ENCODE results near the gene C1orf105.

DNA sequence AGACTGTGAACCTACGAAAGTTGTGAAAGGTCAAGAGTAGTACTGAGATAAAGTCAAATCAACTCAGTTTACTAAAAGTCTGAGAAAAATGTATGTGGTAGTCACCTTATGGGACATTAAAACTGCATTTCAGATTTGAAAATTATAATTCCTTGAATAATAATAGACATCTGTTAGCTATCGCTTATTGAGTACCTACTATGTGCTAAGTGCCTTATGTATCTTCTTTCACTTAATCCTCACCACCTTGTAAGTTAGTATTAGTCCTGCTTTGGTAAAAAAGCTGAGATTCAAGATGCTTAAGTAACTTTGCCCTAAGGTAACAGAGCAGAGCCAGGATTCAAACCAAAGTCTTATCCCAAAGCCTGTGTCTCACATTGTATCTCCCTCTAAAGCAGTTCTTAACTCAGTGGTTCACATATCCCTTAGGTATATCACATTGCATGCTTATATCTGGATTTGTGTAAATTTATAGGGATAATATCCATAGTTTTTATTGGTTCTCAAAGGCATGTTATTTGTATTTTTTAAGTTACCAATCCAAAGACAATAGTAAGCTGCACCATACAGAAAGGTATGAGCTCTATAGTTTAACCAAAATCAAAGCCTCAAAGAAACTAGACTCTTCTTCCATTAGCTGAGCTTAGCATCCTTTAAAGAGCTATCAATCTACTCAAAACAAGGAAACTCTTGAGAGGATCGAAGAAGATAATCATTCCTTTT lies 22.5 kb downstream of the C1orf105 start:
- TF ChIP-seq, protein P1, sequence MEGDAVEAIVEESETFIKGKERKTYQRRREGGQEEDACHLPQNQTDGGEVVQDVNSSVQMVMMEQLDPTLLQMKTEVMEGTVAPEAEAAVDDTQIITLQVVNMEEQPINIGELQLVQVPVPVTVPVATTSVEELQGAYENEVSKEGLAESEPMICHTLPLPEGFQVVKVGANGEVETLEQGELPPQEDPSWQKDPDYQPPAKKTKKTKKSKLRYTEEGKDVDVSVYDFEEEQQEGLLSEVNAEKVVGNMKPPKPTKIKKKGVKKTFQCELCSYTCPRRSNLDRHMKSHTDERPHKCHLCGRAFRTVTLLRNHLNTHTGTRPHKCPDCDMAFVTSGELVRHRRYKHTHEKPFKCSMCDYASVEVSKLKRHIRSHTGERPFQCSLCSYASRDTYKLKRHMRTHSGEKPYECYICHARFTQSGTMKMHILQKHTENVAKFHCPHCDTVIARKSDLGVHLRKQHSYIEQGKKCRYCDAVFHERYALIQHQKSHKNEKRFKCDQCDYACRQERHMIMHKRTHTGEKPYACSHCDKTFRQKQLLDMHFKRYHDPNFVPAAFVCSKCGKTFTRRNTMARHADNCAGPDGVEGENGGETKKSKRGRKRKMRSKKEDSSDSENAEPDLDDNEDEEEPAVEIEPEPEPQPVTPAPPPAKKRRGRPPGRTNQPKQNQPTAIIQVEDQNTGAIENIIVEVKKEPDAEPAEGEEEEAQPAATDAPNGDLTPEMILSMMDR (IDR thresholded peaks at IDR 0.05): no peak
- TF ChIP-seq POLR2A (IDR thresholded peaks at IDR 0.05): no peak
